CD4-positive, alpha-beta T cell treated with Interleukin-4 for 1 hour (primary cell): Measurements from ENCODE around the gene AHCY.
"Not testable (repeated sequence)": the region's sequence is repeated elsewhere in the genome, so short reads cannot be mapped to it uniquely, and the experiment has no call there.

ENCODE experiments used
- DNase-seq, 2 donors: peaks; one replicate each; pipeline ENCODE4 v3.0.0-alpha.2; 2020 to 2022

AHCY gene

DNA sequence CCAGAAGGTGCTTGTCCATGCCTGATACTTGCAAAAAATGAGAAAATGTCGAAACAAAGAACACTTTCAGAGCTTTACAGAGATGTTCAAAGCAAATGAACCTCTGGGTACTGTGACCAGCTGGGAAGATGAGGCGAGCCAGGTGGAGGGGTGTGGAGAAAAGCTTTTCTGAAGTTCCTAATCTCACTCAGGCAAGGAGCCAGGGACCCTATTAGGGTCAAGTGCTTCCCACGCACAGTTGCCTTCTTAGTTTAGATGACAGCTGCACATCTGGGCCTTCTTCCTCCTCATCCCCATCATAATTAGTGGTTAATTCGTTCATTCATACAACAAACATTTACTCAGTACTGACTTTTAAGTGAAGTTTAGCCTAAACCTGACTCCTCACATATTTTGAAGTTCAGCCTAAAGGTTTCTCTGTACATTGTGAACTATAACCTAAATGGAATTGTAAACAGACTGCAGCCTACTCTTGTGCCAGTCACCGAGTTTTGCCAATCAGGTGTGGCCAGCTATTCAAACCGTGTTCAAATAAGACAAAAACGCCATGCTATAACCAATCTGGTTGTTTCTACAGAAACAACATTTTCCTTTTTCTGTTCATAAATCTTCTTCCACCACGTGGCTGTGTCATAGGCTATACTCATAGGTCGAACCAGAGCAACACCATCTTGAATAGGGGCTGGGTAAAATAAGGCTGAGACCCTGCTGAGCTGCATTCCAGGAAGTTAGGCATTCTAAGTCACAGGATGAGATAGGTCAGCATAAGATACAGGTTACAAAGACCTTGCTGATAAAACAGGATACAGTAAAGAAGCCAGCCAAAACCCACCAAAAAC is 19.3 kb upstream of the AHCY start:
- no peak for DNase-seq

GRCh38 chr20:34320861-34321260 is 17.7 kb upstream of the AHCY start:
- DNase-seq = no peak

DNA sequence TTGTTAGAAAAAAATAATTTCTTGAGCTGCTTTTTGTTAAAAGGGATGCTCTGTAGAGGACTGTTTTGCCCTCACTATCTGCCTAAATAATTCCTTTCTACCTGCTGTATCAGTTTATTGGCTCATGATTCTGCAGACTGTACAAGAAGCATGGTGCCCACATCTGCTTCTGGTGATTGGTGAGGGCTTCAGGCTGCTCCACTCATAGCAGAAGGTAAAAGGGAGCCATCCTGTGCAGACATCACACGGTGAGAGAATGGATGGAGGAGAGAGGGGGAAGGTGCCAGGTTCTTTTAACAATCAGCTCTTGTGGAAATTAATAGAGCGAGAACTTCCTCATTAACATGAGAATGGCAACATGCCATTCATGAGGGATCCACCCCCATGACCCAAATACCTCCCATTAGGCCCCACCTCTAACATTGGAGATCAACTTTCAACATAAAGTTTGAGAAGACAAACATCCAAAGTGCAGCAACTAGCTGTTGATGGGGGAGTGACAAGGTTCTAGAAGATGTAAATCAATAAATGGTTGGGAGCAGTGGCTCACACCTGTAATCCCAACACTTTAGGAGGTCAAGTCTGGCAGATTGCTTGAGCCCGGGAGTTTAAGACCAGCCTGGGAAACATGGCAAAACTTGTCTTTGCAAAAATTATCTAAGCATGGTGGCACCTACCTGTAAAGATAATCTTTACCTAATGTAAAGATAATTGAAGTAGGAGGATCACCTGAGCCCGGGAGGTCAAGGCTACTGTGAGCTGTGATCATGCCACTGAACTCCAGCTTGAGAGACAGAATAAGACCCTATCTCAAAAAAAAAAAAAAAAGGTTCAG is 15.7 kb upstream of the AHCY start:
- no peak for DNase-seq

DNA sequence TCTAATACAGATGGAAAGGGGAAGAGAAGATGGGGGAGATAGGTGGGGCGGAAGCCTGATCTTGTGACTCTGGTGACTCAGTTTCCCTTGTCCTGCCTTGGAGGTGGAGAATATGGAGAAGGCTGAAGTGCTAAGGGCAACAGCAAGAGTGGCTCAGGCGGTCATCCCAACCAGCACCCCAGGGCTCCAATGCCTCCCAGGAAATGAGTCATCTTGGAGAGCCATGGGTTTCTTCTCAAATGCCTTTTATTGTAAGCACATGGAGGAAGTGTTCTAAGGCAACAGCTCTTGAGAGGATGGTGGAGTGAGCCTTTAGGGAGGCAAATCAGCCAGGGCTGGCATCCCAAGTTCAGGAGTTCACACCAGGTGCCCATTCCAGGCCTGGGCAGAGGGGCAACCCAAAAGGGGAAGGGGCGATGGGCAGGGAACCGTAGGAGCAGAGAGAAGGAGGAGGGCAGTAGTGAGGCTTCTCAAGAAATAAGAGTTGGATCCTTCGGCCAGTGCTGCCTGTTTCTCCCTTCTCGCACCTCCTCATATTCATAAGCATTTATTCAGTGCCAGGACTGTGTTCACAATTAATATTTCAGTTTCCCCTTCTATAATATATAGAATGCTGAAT is 13.2 kb upstream of the AHCY start:
- DNase-seq = no peak

DNA sequence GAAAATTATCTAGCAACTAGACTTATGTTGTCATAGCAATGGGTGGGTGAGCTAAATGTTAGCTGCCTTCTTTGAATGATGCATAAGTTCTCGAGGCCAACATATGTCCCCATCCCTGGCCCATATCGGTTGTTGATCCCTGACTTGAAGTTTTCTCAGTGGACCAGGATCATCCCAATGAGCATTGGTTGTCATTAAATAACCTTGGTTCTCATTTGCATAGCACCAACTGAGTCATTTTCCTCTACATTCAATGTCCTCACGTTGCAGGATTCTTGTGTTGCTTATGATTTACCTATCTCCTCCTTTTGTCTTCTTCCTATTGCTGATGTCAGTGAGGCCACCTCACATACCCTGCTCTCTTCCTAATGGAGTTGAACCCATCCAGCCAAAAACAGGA is 12.1 kb upstream of the AHCY start:
- DNase-seq = no peak

GRCh38 chr20:34312544-34313217 is 9.5 kb upstream of the AHCY start:
- DNase-seq = peak; percentile 88 to 90

- no peak for DNase-seq
Observed at GRCh38 chr20:34312024-34312460, 8.9 kb upstream of the AHCY start.

DNA sequence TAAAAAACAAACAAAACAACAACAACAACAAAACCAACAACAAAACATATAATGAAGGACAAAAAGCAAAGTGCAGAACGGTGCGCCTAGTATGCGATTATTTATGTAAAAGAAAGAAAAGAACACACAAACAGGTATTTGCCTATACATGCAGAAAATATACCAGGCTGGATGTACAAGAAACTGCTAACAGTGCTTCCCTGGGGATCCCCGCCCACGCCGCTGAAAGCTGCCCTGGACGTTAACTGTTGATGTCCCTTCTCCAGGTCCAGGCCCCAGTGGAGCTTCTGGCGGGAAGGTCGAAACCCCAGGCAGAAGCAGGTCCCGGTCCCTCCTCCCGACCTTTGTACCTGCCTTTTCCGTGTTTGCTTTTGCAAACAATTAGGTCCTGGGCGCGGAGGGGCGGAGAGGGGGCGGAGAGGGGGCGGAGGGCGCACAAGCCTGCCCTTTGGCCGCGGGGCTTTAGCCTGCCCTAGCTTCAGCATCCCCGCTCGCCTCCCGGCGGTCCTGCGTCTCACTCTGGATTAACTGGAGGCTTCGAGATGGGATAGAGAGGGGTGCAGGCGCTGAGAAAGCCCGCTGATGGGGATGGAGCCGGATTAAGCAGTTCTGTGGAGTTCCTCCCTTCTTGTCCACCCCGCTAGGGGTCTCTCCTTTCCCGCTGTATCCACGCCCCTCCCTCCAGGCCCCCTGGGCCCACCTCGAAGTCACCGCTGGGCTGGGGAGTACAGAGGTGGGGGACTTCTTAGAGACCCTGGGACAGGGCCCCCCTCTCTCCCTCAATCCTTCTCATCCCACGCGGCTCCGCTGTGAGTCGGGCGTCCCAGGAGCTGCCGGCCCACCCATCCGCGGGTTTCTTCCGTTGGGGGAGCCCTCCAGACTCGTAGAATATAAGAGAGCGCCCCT is 8.2 kb upstream of the AHCY start:
- DNase-seq = no peak

DNA sequence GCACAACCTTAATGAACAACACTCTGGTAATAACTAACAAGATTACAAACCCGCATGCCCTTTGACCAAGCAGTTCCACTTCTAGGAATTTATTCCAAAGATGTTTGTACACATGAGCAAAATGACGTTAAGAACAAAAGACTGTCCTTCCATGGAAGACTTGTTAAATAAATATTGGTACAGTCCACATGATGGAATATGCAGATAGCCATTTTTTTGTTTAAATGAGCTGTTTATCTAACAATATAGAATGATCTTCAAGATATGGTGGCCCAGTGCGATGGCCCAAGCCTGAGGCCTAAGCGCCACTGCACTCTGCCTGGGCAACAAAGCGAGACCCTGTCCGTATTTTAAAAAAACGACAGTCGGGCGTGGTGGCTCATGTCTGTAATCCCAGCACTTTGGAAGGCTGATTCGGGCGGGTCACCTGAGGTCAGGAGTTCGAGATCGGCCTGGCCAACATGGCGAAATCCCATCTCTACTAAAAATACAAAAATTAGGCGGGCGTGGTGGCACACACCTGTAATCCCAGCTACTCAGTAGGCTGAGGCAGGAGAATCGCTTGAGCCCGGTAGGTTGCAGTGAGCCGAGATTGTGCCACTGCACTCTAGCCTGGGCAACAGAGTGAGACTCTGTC is 7.4 kb upstream of the AHCY start:
- no peak for DNase-seq

DNA sequence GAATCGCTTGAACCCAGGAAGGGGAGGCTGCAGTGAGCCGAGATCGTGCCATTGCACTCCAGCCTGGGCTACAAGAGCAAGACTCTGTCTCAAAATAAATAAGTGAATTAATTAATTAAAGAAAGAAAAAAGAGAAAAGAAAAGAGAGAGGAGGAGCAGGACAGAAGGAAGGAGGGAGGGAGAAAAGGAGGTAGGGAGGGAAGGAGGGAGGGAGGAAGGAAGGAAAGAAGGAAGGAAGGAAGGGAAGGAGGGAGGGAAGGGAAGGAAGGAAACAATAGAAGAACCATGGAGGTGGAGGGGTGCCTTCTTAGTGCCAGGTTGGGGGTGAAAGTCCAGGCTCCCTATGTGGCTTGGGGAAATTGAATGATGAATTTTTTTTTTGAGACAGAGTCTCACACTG is 6.5 kb upstream of the AHCY start:
- DNase-seq = no peak

GRCh38 chr20:34305333-34306230 is 2.4 kb upstream of the AHCY start:
- no peak for DNase-seq

DNA sequence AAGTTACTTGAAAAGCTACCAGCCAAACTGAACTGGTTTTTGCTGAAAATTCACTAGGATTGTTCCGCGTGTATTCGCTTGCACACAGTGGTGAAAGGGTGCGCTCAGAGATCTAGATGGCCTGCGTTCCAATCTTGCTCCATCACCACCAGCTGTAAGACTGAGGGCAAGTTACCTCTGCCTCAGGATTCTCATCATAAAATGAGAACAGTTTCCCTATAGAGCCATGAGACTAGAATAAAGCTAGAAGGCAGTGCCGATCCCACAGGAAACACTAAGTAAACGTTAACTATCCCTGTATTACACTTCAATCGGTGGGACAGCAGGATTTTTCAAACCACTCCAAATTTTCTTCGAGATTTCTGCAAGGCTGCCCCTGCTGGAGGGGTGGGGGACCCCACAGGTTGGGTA is 838 bp downstream of the AHCY start:
- no peak for DNase-seq

DNA sequence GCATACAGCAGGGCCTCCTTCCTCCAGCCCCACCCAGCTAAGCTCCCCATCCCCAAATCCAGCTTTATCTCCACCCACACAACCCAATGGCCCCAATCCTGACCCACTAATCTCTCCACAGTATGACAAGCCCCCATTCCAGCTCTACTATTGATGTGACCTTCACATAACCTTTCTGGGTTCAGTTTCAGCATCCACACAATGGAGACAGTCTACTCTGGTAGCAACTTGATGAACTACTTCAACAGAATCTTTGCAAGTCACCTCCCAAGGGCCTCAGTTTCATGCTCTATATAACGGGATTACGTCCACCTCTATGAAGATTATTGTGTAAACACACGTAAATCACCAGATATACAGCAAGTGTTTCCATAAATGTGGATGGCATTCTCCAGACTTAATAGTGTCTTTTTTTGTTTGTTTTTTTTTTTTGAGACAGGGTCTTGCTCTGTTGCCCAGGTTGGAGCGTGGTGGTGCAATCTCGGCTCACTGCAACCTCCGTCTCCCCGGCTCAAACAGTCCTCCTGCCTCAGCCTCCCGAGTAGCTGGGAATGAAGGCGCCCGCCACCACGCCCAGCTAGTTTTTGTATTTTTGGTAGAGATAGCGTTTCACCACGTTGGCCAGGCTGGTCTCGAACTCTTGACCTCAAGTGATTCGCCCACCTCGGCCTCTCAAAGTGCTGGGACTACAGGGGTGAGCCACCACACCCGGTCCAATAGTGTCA is 1.4 kb downstream of the AHCY start:
- DNase-seq = no peak

- no peak for DNase-seq
Observed at GRCh38 chr20:34300809-34301586, 2.2 kb downstream of the AHCY start.

- DNase-seq = no peak
Observed at GRCh38 chr20:34300256-34300806, 2.8 kb downstream of the AHCY start.

- DNase-seq = no peak
Observed at GRCh38 chr20:34299556-34300255, 3.4 kb downstream of the AHCY start.

- DNase-seq = not testable (repeated sequence)
Observed at GRCh38 chr20:34298294-34298784, 4.8 kb downstream of the AHCY start.

DNA sequence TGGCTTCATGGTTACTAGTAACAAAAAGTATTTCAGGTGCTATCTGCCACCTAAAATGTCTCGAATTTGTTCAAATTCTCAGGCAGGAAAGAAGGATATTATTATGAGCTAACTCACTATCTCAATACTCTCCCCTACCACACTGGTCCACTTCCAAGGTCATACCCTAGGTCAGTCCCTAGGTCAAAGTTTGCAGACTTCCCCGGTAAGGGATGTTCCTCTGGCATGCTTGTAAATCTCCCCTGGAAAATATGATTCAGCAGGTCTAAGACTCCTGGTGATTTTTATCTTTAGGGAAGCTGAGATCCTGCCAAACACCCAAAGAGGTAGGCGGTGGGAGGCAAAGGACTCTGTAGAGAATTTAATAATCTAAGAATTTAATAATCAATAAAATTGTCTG is 6.7 kb downstream of the AHCY start:
- no peak for DNase-seq
